ENCODE measurements around the gene DYRK1A. TPM values are rescaled to one million over a fixed set of nuclear protein-coding genes. Genes with fewer than 3 reads are reported as not detected.

DYRK1A gene
- total RNA-seq, 1 donor: 316 TPM

DNA sequence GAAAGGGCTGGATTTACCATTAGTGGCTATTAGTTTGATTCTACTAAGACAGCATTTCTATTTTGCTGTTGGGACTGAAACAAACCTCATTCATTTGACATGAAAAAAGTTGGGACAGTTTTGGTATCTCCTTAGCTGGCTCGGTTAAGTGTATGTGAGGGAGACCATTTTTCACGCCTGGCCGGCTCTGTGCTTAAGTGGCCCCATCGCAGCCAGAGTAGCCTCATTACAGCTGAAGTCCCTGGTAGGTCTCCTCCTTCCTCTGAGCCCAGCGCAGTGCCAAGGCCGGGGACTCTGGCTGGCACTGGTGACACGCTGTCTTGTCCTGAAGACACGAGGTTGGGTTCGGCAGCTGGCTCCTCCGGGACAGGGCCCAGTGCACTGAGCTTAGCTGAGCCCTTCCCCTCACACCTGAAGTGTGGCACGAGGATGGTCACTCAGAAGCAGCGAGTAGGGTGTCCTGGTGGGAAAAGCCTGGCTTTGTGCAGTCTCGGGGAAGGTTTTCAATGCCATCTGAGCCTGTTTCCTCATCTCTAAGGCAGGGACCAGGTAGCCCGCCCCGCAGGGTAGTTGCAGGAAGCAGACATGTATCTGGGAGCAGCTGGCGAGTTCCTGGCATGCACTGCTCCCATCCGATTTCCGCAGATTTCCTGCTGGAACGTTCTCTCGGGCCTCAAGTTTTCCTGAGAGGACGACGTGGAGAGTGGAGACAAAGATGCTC is 196.5 kb downstream of the DYRK1A start:
- Histone ChIP-seq H3K4me3 (ENCODE audit: low read length) (peak overlapping the region; percentile 66), H3K4me1 (ENCODE audit: insufficient read depth, low read length) (peaks cover 21% of the 10 kb centered on the region), H3K27me3 (ENCODE audit: insufficient read depth, low read length) (no peaks in the 10 kb centered on the region), H3K9me3 (ENCODE audit: low read depth, low read length) (no peaks in the 10 kb centered on the region)

DNA sequence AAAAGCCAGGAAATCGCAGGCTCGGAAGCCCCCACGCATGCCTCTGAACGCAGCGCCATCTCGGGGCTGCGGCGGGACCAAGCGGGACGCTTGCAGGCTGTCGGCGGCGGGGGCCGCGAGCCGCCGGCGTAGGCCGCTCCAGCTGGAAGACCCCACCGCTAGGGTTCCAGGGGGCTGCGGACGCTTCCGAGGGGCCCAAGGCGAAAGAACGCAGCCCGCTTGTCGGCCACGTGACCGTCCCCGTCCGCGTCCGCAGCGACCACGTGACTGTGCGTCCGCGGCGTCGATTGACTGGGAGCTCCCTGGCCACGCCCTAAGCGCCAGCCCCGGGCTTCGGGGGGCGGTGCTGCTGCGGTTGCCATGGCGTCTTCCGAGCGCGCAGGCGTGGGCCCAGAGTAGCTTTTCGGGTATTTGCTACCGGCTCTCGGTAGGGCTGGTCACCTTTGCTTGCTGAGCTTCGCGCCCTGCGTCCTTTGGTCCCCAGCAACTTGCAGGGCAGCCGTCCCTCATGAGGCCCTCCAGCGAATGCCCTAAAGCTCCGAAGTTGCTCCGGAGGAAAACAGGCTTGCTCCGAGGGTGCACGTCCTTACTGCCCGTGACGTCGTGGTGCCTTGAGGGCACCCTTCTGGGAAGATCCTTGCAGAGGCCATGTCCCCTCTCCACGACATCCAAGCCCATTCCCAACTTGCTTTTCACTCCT is 197.2 kb downstream of the DYRK1A start:
- Histone ChIP-seq H3K4me1 (ENCODE audit: insufficient read depth, low read length) (peaks cover 21% of the 10 kb centered on the region), H3K4me3 (ENCODE audit: low read length) (peak overlapping the region; percentile 66), H3K9me3 (ENCODE audit: low read depth, low read length) (no peaks in the 10 kb centered on the region), H3K27me3 (ENCODE audit: insufficient read depth, low read length) (no peaks in the 10 kb centered on the region)

DNA sequence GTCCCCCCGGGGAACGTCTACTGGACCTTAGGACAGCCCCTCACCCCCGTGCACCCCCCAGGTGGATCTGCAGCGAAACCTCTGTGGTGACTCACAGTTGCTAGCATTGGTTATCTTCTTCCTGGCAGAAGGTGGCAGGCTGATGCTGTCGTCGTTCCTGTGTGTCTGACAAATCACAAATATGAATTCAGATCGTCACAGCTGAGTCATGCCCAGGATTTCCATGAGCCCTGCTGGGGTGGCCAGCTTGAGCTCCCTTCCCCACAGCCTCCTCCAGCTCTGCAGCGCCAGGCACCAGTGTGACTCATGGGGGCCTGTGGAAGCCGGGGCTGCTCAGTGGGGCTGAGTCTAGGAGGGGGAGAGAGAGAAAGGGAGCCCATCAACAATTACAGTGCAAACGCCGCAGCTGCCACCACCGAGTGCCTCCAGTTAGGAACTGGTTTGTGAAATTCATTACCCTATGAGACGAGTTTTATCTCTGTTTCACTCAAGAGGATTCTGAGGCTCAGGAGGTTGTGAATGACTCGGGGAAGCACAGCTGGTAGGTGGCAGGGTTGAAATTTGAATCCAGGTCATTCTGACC is 197.9 kb downstream of the DYRK1A start:
- Histone ChIP-seq H3K4me1 (ENCODE audit: insufficient read depth, low read length) (peaks cover 21% of the 10 kb centered on the region), H3K9me3 (ENCODE audit: low read depth, low read length) (no peaks in the 10 kb centered on the region), H3K27me3 (ENCODE audit: insufficient read depth, low read length) (no peaks in the 10 kb centered on the region), H3K4me3 (ENCODE audit: low read length) (peak overlapping the region; percentile 66)

DNA sequence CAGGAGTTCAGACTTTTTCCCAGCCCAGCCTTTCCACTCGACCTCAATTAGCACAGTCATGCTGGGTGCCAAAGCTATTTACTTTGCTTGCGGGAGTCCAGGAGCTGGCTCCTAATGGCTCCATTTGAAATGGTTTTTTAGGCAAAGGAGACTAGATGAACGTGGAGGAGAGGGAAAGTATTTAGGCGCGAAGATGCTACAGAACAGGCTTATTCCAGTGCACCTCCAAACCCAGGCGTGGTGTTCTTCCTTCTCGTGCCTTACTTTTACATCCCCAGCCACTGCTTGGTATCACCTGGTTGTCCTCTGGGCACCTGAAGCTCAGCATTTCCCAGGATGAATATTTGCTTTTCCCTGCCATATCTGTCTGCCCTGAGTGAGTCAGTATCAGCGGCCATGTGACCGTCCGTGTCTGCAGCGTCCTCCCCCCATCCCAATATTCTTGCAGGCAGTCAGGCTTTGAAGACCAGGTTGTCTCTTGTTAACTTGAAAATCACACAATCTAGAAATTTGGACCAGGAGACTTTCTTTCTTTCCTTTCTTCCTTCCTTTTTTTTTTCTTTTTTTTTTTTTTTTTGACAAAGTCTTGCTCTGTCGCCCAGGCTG is 198.5 kb downstream of the DYRK1A start:
- H3K4me3 ChIP-seq (ENCODE audit: low read length): no peak overlapping the region
- H3K9me3 ChIP-seq (ENCODE audit: low read depth, low read length): no peaks in the 10 kb centered on the region
- H3K4me1 ChIP-seq (ENCODE audit: insufficient read depth, low read length): peaks cover 21% of the 10 kb centered on the region
- H3K27me3 ChIP-seq (ENCODE audit: insufficient read depth, low read length): no peaks in the 10 kb centered on the region

DNA sequence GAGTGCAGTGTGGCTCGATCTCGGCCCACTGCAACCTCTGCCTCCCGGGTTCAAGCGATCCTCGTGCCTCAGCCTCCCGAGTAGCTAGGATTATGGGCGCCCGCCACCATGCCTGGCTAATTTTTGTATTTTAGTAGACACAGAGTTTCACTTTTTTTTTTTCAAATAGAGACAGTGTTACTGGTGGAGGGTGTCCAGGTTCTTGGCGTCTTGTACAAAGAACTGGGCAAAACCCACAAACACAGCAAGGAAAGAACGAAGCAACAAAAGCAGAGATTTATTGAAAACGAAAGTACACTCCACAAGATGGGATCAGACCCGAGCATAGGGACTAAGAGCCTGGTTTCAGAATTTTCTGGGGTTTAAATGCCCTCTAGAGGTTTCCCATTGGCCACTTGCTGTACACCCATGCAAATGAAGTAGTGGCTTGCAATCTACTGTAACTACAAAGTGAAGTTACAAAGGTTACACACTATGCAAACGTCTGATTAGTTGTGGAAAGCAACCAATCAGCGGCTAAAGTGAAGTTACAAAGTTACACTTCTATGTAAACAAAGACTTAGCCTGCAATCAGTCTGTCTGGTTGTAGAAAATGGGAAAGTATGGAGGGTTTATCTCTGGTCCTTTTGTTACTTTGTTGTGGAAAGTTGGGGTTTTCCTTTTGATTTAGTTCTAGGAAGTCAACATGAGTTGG is 199.1 kb downstream of the DYRK1A start:
- H3K4me1 ChIP-seq (ENCODE audit: insufficient read depth, low read length): peaks cover 21% of the 10 kb centered on the region
- no peak overlapping the region for H3K4me3 ChIP-seq (ENCODE audit: low read length)
- no peaks in the 10 kb centered on the region for H3K9me3 ChIP-seq (ENCODE audit: low read depth, low read length)
- H3K27me3 ChIP-seq (ENCODE audit: insufficient read depth, low read length): no peaks in the 10 kb centered on the region

DNA sequence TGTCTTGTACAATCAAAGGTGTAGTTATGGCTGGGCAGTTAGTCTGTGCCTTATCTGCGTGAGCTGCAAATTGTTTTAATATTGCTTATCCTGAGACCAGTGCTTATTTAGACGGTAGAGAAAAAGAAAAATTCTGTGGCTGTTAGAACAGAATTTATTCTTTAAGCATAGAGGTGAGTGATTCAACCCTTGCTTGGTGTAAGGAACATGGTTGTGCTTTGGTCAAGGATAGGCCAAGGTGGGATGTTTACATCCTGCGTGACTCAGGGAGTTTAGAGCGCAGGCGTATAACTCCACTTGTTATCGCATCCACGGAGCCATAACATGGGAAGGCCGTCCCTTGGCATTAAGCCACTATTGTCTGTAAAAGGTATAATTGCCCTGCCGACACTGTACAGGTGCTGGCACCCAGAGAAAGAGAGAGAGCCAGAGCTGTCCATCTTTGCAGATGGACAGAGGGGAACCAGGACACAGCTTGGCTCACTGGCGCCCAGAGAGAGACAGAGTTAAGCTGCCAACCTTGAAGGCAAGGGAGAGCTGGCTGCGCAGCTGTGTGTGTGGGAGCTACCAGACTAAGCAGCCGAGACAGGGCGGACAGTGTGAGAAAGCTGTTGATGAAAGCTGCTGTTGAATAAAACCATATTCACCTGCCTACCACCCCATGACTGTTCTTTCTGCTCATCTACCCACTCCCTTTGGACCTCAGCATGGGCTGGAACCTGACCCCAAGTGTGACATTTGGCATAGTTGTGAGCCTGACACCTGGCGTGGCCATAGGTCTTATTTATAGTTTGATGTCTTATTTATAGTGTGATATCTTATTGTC is 200.4 kb downstream of the DYRK1A start:
- Histone ChIP-seq H3K27me3 (ENCODE audit: insufficient read depth, low read length) (peaks cover 3% of the 10 kb centered on the region), H3K4me3 (ENCODE audit: low read length) (no peak overlapping the region), H3K9me3 (ENCODE audit: low read depth, low read length) (no peaks in the 10 kb centered on the region), H3K4me1 (ENCODE audit: insufficient read depth, low read length) (peaks cover 21% of the 10 kb centered on the region)

DNA sequence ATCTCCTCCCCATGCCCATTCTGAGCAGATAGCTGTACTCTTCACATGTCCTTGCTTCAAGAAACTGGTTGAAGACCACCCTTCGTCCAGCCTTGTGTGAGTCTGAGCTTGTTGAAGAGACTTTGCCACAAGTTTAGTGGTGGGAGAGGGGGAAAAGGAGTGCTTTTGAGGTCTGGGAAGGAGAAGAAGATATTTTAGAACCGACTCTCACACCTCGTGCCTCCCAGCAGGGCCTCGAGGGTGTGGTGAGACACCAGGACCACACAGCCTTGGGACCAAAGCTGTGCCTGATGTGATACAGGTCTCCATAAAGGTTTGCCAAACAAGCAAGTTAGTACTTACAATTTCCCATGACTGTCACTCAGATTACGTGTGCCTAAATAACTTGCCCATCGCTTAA is 201.8 kb downstream of the DYRK1A start:
- Histone ChIP-seq H3K27me3 (ENCODE audit: insufficient read depth, low read length) (peaks cover 3% of the 10 kb centered on the region), H3K9me3 (ENCODE audit: low read depth, low read length) (no peaks in the 10 kb centered on the region), H3K4me3 (ENCODE audit: low read length) (no peak overlapping the region)

DNA sequence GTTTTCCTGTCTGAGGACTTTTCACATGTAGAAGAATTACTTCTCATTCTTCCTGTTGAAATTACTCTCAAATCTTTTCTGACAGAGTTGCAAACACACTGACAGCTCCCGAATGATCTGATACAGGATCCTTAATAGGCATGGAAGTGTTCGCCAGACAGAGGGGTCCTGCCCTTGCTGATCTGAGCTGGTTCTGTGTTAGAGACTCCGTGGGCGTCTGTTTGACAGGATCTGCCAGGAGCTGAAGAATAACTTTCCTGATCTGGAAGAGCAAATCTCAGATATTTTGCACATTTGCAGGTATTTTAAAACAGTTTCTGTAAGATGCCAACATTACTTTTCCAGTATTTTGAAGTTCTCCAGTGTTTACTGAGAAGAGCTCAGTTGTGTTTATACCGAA is 202.3 kb downstream of the DYRK1A start:
- Histone ChIP-seq H3K27me3 (ENCODE audit: insufficient read depth, low read length) (peaks cover 3% of the 10 kb centered on the region), H3K9me3 (ENCODE audit: low read depth, low read length) (no peaks in the 10 kb centered on the region), H3K4me1 (ENCODE audit: insufficient read depth, low read length) (peaks cover 13% of the 10 kb centered on the region), H3K4me3 (ENCODE audit: low read length) (no peak overlapping the region)

More for the DNA sequence above, 201.8 kb downstream of the DYRK1A start:
- H3K4me1 ChIP-seq (ENCODE audit: insufficient read depth, low read length): peaks cover 14% of the 10 kb centered on the region

DNA sequence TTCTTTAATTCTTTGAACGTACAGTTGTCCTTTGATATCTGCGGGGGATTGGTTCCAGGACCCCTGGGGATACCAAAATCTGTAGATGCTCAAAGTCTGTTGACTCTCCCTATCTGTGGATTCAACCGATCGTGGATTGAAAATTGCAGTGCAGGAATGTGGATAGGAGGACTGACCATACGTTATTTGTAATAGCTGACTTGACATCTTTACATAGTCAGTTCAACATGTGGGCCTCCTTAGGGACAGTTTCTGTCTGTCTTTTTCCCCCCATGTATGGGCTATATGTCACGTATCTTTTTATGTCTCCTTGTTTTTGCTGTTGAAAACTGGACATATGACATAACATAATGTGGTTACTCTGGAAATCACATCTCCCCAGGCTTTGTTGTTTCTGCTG is 204.9 kb downstream of the DYRK1A start:
- Histone ChIP-seq H3K4me3 (ENCODE audit: low read length) (no peak overlapping the region), H3K4me1 (ENCODE audit: insufficient read depth, low read length) (no peaks in the 10 kb centered on the region), H3K9me3 (ENCODE audit: low read depth, low read length) (no peaks in the 10 kb centered on the region), H3K27me3 (ENCODE audit: insufficient read depth, low read length) (peaks cover 3% of the 10 kb centered on the region)

DNA sequence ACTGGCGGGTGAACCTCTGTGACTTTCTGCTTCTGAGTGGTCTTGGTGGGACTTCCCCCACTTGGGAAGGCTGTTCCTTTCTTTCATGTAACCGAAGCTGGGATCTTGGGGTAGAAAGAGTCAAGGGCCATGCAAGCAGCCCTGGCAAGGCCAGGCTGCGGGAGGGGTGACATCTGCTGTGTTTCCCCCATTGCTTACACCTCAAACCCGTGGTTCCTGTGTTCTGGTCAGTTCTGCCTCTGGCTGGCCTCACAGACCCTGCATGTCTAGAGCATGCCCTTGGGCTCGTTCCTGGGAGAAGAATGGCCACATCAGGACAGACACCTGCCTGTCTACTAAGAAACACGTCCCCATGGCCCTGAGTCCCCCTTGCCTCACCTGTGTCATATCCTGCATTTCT is 207.7 kb downstream of the DYRK1A start:
- H3K4me3 ChIP-seq (ENCODE audit: low read length): no peak overlapping the region
- H3K4me1 ChIP-seq (ENCODE audit: insufficient read depth, low read length): no peaks in the 10 kb centered on the region
- peaks cover 9% of the 10 kb centered on the region for H3K9me3 ChIP-seq (ENCODE audit: low read depth, low read length)
- H3K27me3 ChIP-seq (ENCODE audit: insufficient read depth, low read length): peaks cover 8% of the 10 kb centered on the region

DNA sequence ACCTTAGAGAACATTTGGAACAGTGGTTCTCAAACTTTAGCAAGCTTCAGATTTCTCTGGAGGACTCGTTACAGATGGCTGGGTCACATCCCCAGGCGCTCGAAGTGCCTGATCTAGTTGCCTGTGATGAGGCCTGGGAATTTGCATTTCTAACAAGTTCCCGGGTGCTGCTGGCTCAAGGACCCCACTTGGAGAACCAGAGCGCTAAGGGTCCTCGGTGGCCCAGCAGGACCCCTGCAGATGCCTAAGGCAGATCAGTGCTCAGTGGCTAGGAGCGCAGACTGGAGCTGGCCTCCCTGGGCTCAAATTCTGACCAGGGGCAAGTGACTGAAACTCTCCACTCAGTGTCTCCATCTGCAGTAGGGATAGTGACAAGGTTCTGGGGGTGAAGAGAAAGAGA is 208.2 kb downstream of the DYRK1A start:
- Histone ChIP-seq H3K4me1 (ENCODE audit: insufficient read depth, low read length) (no peaks in the 10 kb centered on the region), H3K27me3 (ENCODE audit: insufficient read depth, low read length) (peaks cover 9% of the 10 kb centered on the region), H3K4me3 (ENCODE audit: low read length) (no peak overlapping the region), H3K9me3 (ENCODE audit: low read depth, low read length) (peaks cover 13% of the 10 kb centered on the region)

DNA sequence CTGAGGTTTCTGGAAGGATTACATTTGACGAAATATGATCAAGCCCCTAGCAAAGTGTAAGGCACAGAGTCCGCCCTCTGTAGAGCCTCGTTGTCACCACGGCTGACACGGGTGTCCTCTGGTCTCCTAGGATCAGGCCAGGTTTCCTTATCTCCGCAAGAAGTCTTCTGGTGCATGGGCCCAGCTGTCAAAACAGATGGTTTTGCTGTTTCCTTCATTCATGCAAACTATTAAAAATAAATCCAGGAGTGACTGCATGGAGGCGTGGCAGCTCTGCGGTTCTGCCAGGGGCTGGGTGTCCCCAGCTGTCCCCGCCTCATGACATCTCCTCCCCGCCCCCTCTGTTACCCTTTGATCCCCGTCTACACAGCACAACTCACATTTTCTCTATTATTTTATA is 209.0 kb downstream of the DYRK1A start:
- H3K4me1 ChIP-seq (ENCODE audit: insufficient read depth, low read length): no peaks in the 10 kb centered on the region
- H3K4me3 ChIP-seq (ENCODE audit: low read length): no peak overlapping the region
- H3K9me3 ChIP-seq (ENCODE audit: low read depth, low read length): peaks cover 15% of the 10 kb centered on the region
- H3K27me3 ChIP-seq (ENCODE audit: insufficient read depth, low read length): peaks cover 9% of the 10 kb centered on the region
